ENCODE measurements around the gene CDC42BPG.

CDC42BPG gene

GRCh38 chr11:64844330-64845128 lies at the start of gene CDC42BPG:
Gene CDC42BPG (minus strand): TSS chr11:64844653. CDS start chr11:64844569, 84 bp downstream.
- peak within 1 kb of the TSS; percentile 39 for H3K4me3 ChIP-seq (ENCODE audit: low read depth, low read length)
- peak; percentile 92 for TF ChIP-seq CTCF (IDR thresholded peaks at IDR 0.05; ENCODE audit: insufficient read depth, low read length, missing control alignments)
- ChIA-PET POLR2A (interaction anchor here (1.1 to 2.3 kb wide), 2 partner anchors 32 to 162 kb away, joined by 3 to 8 read pairs; no protein-coding TSS in a partner anchor), CTCF (interaction anchor here (0.8 to 37.3 kb wide), 14 partner anchors 8 to 272 kb away, joined by 4 to 1375 read pairs (median 10); partner anchors contain the start of genes ARL2, EHD1, MEN1 and TM7SF2)
- DNase-seq (ENCODE audit: low read depth, low spot score), result no peak

- DNase-seq (ENCODE audit: low read depth, low spot score), result no peak
- ChIA-PET CTCF (interaction anchor here (0.6 to 28.0 kb wide), 22 partner anchors 8 to 133 kb away, joined by 3 to 1375 read pairs (median 6); partner anchors contain the start of genes ARL2, ATG2A, CDC42BPG and EHD1), POLR2A (no interaction called here)
- H3K4me3 ChIP-seq (ENCODE audit: low read depth, low read length), result no peak overlapping the region
- TF ChIP-seq CTCF (IDR thresholded peaks at IDR 0.05; ENCODE audit: insufficient read depth, low read length, missing control alignments), result no peak
Observed at GRCh38 chr11:64893194-64894069, 49.0 kb upstream of the CDC42BPG start.

- POLR2A ChIA-PET, result no interaction called here
- CTCF ChIA-PET, result interaction anchor here (0.9 to 28.0 kb wide), 8 partner anchors 11 to 121 kb away, joined by 3 to 1375 read pairs (median 16); partner anchors contain the start of genes ARL2, CDC42BPG, EHD1 and MEN1
- no peak for TF ChIP-seq CTCF (IDR thresholded peaks at IDR 0.05; ENCODE audit: insufficient read depth, low read length, missing control alignments)
- H3K4me3 ChIP-seq (ENCODE audit: low read depth, low read length), result no peak overlapping the region
- no peak for DNase-seq (ENCODE audit: low read depth, low spot score)
Observed at GRCh38 chr11:64892838-64893193, 48.4 kb upstream of the CDC42BPG start.

- no peak overlapping the region for H3K4me3 ChIP-seq (ENCODE audit: low read depth, low read length)
- no peak for TF ChIP-seq CTCF (IDR thresholded peaks at IDR 0.05; ENCODE audit: insufficient read depth, low read length, missing control alignments)
- ChIA-PET CTCF (interaction anchor here (0.9 to 28.0 kb wide), 7 partner anchors 10 to 121 kb away, joined by 3 to 1375 read pairs (median 18); partner anchors contain the start of genes ARL2, CDC42BPG, EHD1 and MEN1), POLR2A (no interaction called here)
- no peak for DNase-seq (ENCODE audit: low read depth, low spot score)
Observed at GRCh38 chr11:64892411-64892831, 48.0 kb upstream of the CDC42BPG start.

DNA sequence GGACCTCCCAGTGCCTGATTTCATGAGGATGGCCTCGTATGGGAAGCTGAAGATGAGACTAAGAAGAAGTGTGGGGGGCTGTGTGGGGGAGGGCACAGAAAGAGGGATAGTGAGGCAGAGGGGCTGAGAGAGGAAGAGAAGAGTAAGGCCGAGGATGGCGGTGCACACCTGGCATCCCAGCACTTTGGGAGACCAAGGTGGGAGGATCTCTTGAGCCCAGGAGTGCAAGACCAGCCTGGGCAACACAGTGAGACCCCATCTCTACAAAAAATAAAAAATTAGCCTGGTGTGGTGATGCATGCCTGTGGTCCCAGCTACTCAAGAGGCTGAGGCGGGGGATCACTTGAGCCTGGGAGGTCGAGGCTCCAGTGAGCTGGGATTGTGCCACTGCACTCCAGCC lies 47.4 kb upstream of the CDC42BPG start:
- H3K4me3 ChIP-seq (ENCODE audit: low read depth, low read length), result no peak overlapping the region
- ChIA-PET POLR2A (no interaction called here), CTCF (interaction anchor here (3.5 to 28.0 kb wide), 4 partner anchors 13 to 122 kb away, joined by 15 to 1375 read pairs (median 62); partner anchors contain the start of genes ARL2, CDC42BPG and EHD1)
- TF ChIP-seq CTCF (IDR thresholded peaks at IDR 0.05; ENCODE audit: insufficient read depth, low read length, missing control alignments), result no peak
- DNase-seq (ENCODE audit: low read depth, low spot score), result no peak
